IPS-NIHi7 (cell line): ENCODE results near the gene B3GALT6.
A peak's percentile ranks its signal among the peaks of the same experiment; 100 is the strongest.

Experiments
- DNase-seq: peaks from one replicate; pipeline ENCODE4 v3.0.0; 2012; ENCODE audit warnings: mixed read lengths; ENCODE audit errors: extremely low spot score

The B3GALT6 gene

DNA sequence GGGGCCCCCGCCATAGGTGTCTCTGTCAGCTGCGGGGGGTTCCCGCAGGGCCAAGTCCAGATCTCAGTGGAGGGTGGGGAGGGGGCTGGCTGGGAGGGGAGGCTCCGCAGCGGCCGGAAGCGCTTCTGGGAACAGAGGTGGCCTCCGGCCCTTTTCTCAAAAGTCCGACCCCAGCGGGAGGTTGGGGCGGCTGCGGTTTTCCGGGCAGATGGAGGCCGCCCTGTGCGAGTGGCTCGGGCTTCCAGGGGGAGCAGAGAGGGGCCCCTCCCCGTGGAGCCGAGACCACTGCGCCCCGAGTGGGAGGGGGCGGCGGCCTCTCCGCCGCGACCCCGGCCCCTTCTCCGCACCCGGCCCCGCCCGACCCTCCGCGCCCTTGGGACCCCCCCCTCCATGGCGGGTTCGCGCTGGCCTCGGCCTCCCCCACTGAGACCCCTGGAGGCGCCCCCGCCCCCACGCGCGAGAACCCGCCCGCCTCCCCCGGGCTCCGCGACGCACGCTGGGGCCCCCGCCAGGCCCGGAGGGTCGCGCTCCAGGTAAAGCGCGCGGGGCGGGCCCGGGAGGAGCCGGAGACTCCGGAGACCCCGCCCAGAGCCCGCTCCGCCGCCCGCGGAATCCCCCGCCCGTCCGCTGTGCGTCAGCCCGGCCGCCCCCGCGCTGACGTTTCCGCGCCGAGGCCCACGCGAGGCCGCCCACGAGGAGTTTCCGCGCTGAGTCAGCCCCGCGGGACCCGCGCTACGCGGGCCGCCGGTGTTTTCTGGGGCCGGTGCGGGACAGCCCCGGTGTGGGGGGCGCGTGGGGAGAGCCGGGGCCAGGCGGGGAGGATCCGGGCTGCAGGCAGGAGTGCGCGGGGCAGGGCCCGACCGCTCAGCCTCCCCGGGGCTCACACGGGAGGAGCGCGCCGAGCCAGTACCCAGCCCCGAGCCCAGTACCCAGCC lies 30.9 kb upstream of the B3GALT6 start:
- peak; percentile 81 for DNase-seq

DNA sequence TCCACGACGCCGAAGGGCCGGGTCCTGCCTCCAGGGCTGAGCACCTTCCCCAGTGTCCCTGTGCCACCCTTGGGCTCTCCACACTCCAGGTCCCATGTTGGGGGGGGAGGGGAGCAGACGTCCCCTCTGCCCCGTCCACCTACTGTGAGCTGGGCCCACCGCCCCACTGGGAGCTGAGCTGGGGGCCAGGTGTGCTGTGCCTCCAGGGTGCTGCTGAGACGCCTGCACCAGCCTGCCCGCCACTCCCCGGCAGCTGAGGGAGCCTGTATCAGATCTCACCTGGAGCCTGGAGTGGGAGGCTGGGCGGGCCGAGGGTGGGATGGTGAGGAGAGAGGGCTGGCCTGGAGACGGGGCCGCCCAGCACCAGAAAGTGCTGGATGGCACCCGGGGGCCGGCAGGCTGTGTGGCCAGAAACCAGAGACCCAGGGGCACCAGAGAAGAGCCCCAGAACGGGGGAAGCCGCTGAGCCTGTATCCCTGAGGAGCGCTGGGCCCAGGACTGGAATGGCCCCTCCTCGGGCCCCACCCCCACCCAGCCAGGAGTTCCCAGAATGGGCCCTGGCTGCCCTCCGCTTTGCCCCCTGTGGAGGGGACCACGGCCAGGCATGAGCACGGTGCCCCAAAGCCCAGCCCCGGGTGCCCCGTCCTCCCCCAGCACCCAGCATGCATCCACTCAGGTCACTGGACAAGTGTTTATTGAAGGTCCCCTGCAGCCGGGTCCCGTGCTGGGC lies 29.0 kb upstream of the B3GALT6 start:
- no peak for DNase-seq

DNA sequence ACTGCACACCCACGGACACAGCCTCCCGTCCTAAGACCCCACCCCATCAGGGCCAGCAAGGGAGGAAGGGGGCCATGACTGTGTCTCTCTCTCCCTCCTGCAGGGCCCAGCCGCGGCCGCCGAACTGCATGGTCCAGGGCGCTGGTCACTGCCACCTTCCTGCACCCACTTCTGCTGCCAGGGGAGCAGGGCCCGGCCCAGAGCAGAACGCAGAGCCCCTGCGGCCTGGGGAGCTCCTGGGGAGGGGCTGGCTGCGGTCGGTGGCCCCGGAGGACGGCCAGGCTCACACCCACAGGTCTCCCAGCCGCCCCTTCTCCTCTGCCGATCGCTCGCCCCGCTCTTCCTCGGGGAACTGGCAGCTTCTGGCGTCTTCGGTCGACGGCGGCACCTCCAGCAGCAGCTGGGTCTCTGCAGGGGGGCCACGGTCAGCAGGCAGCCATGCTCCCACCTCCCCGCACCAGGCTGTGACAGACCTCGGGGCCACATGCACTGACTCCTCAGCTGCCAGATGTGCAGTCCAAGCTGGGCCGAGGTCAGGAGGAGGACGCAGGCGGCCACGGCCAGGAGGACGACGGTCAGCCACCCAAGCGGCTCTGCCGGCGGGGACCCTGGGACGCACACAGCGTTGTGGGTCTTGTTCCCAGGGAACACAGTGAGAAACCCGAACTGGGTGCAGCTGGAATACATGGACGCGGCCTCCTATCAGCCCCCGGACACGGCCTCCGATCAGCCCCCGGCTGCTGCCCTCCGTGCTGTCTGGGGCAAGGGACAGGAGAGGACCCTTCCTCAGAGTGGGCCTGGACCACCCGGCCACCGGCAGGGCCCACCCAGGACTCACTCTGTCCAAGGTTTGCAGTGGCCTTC lies 28.2 kb upstream of the B3GALT6 start:
- no peak for DNase-seq

- no peak for DNase-seq
Observed at GRCh38 chr1:1204425-1204920, 27.6 kb upstream of the B3GALT6 start.

DNA sequence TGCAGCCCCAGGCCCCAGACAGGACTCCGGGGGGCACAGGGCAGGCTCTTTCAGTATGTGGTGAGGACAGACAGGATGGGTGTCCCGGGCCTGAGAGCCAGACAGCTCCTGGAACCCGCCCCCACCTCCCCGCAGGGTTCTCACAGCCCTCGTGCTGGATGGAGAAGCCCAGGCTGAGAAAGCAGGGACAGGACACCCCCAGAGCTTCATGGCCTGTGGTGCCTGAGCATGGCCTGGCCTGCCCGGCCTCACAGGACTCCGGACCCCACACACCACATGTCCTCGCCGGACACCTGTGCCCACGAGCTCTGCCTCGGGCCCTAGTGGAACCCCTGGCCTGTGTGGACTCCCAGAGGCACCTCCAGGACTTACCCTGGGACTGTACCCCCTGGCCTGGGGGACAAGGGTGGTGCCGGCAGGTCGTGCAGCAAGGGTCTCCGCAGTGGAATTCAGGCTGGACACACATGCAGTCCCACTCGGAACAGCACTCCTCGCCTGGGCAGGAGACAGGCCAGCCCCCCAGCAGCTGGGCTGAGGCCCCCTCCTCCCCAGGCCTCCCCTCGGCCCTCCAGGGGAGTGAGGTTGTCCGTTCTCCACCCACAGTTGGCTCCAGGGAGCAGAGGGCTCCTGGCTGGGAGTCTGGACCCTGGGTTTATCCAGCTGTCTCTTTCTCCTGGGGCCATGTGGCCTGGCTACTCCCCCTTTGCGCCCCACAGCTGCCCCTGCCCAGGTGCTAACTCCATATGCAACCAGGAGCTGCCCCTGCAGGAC lies 26.9 kb upstream of the B3GALT6 start:
- DNase-seq, result no peak

DNA sequence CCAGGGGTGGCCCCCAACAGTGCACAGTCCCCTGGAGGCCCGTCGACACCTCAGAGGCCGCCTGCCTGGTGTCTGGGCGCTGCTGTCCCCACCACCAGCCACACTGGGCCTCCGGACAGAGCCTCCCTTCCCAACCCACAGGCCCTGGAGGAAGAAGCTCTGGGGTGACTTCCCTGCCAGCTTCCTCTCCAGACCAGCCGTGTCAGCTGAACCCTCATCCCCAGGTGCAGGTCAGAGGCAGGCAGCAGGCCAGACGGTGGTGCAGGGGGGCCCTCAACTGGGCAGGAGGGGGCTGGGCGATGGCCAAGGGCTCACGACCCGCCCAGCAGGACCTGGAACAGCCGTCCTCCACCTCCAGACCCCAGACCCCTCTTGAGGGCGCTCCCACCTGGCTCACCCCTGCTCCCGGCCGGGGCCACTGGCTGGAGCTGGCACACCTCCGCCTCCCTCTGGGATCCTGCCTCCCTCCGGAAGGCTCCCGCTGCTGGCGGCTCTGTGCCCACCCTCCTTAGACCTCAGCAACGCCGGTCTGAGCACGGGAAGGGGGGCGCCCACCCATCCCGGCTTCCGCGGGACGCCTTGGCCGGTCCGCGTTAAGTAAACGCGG lies 26.2 kb upstream of the B3GALT6 start:
- no peak for DNase-seq

DNA sequence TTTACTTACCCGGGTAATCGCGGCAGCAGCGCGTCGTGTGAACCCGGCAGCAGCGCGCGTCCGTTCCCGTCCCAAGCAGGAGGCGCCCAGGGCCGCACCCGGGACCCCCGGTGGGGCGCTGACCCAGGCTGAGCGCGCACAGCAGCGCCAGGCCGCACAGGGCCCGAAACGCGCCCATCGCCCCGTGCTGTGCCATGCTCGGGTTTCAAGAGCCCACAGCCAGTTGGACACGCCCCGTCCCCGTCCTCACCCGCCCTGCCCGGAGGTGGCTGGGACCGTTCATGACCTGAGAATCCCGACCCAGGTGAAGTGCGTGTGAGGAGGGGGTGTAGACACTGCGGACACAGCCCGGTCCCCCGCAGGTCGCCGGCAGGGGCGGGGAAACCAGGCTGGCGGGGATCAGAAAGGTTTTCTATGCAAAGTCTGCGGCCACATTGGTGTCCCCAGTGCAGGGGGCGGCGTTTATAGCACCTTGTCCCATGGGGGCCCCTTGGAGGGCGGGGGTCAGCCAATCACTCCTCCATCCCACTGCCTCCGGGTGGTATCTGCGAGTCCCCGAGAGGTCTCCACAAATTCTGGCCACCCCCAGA lies 25.6 kb upstream of the B3GALT6 start, which contains the start of gene TNFRSF18:
TSS of gene TNFRSF18 (minus strand) at position 217 of the 590 bp plus-strand sequence. CDS start at position 196, 21 bp downstream.
- DNase-seq, result peak; percentile 64

DNA sequence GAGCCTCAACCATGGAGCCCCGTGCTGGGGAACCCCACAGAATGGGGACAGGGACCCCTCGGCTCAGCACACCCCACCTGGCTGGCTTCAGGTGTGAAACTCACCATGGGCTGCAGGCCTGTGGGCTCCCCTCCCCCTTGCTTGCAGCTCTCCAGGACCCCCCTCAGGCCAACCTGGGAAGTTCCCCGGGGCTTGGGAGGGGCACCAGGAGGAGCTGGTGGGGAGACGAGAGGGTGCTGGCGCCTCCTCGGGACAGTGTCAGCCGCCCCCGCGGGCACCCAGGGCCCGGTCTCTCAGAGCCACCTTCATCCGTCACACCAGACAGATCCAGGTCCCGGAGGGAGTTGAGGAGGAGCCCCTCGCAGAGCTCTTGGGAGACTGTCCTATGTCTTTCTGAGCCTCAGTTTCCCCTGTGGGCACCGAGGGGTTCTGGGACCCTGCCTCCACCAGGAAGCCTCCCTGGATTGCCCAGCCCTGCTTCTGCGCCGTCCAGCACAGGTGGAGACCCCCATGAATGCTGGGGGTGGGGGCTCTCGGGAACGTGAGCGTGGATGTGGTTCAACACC lies 25.0 kb upstream of the B3GALT6 start:
- DNase-seq, result no peak

GRCh38 chr1:1207571-1207892 lies 24.5 kb upstream of the B3GALT6 start:
- DNase-seq, result no peak

- DNase-seq, result no peak
Observed at GRCh38 chr1:1208713-1209433, 23.2 kb upstream of the B3GALT6 start.

- DNase-seq, result no peak
Observed at GRCh38 chr1:1210726-1211540, 21.1 kb upstream of the B3GALT6 start.

DNA sequence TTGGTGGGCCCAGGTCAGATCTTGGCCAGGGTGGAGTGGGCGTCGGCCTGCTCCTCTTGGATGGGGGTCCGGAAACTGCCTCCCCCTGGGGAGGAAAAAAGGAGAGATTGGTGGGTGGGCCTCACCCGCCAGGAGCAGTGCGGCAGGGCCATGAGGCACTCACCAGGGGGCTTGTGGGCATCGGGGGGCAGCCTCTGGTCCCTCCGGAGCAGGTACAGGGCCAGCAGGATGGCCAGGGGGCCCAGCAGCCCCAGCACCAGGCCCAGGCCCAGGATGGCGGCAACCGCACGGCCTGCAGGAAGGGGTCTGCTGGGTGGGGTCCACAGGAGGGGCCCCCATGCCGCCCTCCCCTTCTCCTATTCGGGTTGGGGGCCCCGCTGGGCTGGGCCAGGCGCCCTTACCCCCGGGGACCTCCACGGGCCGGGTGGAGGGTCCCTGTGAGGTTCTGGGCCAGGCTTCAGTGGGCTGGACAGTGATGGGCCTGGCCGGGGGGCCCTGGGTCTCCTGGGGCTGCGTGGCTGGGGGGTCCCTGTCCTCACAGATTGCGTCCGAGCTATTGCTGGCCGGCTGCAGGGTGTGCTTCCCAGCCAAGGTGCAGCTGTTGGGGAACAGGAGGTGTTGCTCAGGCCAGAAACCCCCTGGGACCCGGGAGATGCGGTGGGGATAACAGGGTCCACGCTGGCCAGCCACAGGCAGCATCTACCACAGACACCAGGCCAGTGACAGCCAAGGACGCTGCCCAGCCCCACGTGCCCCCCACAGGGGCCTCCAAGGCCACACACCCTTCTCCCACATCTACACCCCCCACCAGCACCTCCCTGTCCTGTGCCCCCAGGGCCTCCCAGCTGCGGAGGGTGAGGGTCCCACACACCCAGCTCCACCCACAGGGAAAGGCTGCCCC lies 20.2 kb upstream of the B3GALT6 start:
- DNase-seq, result no peak

DNA sequence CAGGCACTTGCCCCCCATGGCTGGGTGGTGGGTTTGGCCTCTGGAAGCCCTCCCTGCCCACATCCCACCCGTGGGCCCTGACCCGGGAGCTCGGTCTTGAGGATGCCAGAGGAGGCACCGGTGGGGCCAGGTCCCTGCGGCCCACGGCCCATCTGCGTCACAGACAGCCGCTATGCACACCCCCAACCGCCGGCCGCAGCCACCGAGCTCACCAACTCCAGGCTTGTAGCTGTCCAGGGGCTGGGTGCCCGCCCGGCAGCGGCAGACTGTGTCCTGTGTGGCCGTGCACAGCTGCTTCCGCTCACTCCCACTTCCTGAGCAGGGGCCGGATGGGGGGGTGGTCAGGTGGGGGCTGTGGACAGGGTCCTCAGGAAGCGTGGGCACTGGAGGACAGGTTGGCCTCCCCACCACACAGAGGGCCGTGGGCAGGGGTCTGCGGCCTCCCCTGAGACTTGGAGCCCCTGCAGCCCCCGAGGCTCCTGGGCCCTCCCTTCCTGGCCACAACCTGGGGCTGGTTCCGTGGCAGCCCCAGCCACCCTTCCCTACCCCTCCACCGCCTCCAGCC lies 19.2 kb upstream of the B3GALT6 start:
- DNase-seq, result no peak

DNA sequence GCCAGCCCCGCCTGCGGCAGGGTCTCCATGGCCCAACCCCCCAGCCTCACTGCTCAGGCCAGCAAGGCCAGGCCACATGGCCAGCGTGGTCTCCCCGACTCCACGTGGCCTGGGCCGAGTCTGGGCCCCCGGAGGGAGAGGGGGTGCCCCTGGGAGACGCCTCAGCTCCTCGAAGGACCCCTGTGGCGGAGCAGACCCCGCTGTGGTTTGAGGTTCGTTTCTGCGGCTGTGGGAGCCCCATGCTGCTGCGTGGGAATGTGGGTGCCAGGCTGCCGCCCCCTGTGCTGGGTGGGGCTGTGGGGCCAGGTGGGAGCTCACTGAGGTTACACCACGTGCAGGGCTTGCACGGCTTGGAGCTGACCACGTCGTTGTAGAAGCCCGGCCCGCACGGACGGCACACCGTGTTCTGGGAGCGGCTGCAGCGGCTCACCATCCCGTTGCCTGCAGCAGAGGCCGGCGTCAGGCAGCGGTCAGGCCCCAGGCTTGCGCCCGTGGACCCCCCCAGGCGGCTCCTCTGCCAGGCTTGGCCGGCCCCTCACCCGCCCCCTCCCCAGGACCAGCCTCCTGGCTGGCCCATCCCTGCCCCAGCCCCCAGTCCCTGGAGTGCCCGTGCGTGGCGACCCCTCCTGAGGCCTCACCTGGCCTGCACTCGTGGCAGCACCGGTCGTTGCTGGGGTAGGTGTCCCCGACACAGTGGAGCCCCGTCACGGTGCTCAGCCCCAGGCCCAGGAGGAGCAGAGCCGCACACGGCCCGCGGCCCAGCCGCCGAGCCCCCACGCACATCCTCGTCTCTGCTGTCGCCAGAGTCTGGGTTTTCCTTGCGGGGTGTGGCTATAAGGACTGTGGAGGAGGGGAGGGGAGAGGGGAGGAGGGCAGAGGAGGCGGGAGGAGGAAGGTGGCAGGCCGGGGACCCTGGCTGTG lies 18.4 kb upstream of the B3GALT6 start, which contains the start of gene TNFRSF4:
TSS of gene TNFRSF4 (minus strand) at position 809 of the 921 bp plus-strand sequence. CDS start at position 783, 26 bp downstream.
- no peak for DNase-seq

GRCh38 chr1:1215080-1215676 lies 16.9 kb upstream of the B3GALT6 start:
- no peak for DNase-seq
